HG02610 (cell line): ENCODE data around the gene ANKRD33.

Source experiments
- ATAC-seq: cut with Tn5 transposase; IDR thresholded peaks from one replicate; pipeline ENCODE4 v1.9.1; 2021; ENCODE audit warnings: mild to moderate bottlenecking, moderate library complexity; ENCODE audit not compliant: unreplicated experiment

ANKRD33 gene

GRCh38 chr12:51855586-51856428 lies 32.1 kb upstream of the ANKRD33 start:
- ATAC-seq, result no peak

GRCh38 chr12:51860986-51861385 lies 26.9 kb upstream of the ANKRD33 start:
- ATAC-seq, result no peak

GRCh38 chr12:51862947-51863346 lies 25.0 kb upstream of the ANKRD33 start:
- ATAC-seq, result no peak

GRCh38 chr12:51863363-51863932 lies 24.5 kb upstream of the ANKRD33 start:
- ATAC-seq, result no peak

- ATAC-seq, result no peak
Observed at GRCh38 chr12:51863933-51864832, 23.7 kb upstream of the ANKRD33 start.

- no peak for ATAC-seq
Observed at GRCh38 chr12:51864833-51865670, 22.9 kb upstream of the ANKRD33 start.

GRCh38 chr12:51865757-51866270 lies 22.1 kb upstream of the ANKRD33 start:
- no peak for ATAC-seq

GRCh38 chr12:51866324-51866723 lies 21.6 kb upstream of the ANKRD33 start:
- no peak for ATAC-seq

- no peak for ATAC-seq
Observed at GRCh38 chr12:51866762-51867161, 21.1 kb upstream of the ANKRD33 start.

- no peak for ATAC-seq
Observed at GRCh38 chr12:51867371-51867770, 20.5 kb upstream of the ANKRD33 start.

GRCh38 chr12:51867796-51868428 lies 20.0 kb upstream of the ANKRD33 start:
- ATAC-seq, result no peak

GRCh38 chr12:51868821-51869495 lies 18.9 kb upstream of the ANKRD33 start:
- no peak for ATAC-seq

- ATAC-seq, result no peak
Observed at GRCh38 chr12:51869496-51869865, 18.4 kb upstream of the ANKRD33 start.

GRCh38 chr12:51869931-51870330 lies 18.0 kb upstream of the ANKRD33 start:
- ATAC-seq, result no peak

GRCh38 chr12:51870504-51870903 lies 17.4 kb upstream of the ANKRD33 start:
- no peak for ATAC-seq

- ATAC-seq, result no peak
Observed at GRCh38 chr12:51871126-51871525, 16.8 kb upstream of the ANKRD33 start.

GRCh38 chr12:51871918-51872688 lies 15.8 kb upstream of the ANKRD33 start:
- ATAC-seq, result no peak

- ATAC-seq, result no peak
Observed at GRCh38 chr12:51872689-51872981, 15.3 kb upstream of the ANKRD33 start.
